MCF 10A (cell line): ENCODE measurements around the gene KCTD16. TPM values are rescaled to one million over a fixed set of nuclear protein-coding genes. Genes with fewer than 3 reads are reported as not detected.

Experiments used
- BruUV-seq: library from RNA; stranded (reverse); fragments of 400-500 nt; replicated peaks from 2 replicates; lab custom pipeline; 2021; lab: Mats Ljungman, UMichigan
- CTCF ChIA-PET: fragments of 300-600 bp; sonication (Branson Sonifier 250); formaldehyde crosslinking; extraction: SDS; loops from one replicate; lab custom pipeline; 2021; ENCODE audit warnings: antibody characterized with exemption, inconsistent platforms; lab: Yijun Ruan, JAX
- POLR2A ChIA-PET: fragments of 300-600, 350-650 bp; sonication (Branson Sonifier 250); formaldehyde crosslinking; extraction: SDS; loops from one replicate; lab custom pipeline; 2020; ENCODE audit warnings: antibody characterized with exemption, inconsistent platforms; lab: Yijun Ruan, JAX
- DNase-seq: peaks from one replicate; pipeline ENCODE4 v3.0.0-alpha.2; 2018; ENCODE audit not compliant: unreplicated experiment
- H3K27ac Mint-ChIP-seq: one replicate; pipeline ENCODE4 v1.8.0; 2022; ENCODE audit warnings: mild to moderate bottlenecking, low read depth, mixed read lengths; ENCODE audit not compliant: unreplicated experiment
- H3K27me3 Mint-ChIP-seq: one replicate; pipeline ENCODE4 v1.8.0; 2022; ENCODE audit warnings: mixed read lengths; ENCODE audit not compliant: insufficient read depth, unreplicated experiment
- H3K36me3 Mint-ChIP-seq: one replicate; pipeline ENCODE4 v1.8.0; 2022; ENCODE audit warnings: mild to moderate bottlenecking, moderate library complexity, mixed read lengths; ENCODE audit not compliant: insufficient read depth, unreplicated experiment
- H3K4me1 Mint-ChIP-seq: one replicate; pipeline ENCODE4 v1.8.0; 2022; ENCODE audit warnings: mixed read lengths; ENCODE audit not compliant: insufficient read depth, unreplicated experiment
- H3K4me3 Mint-ChIP-seq: one replicate; pipeline ENCODE4 v1.8.0; 2022; ENCODE audit warnings: mild to moderate bottlenecking, moderate library complexity, mixed read lengths; ENCODE audit not compliant: unreplicated experiment
- H3K9me3 Mint-ChIP-seq: one replicate; pipeline ENCODE4 v1.8.0; 2022; ENCODE audit warnings: mixed read lengths; ENCODE audit not compliant: unreplicated experiment
- intact Hi-C: fragments of 100-400 bp; cut with micrococcal nuclease; formaldehyde crosslinking; loops from 2 replicates; pipeline ENCODE4 v1.14.1; 2022
- total RNA-seq: library from RNA; stranded (reverse); gene quantifications from 2 replicates; pipeline ENCODE4 v1.2.3, GENCODE V29; 2022
- TF ChIP-seq, protein P1 (sequence below): fragments of 200-600 bp; IDR thresholded peaks from one replicate; pipeline ENCODE4 v1.8.0; 2022; ENCODE audit warnings: antibody characterized with exemption, mild to moderate bottlenecking; ENCODE audit not compliant: unreplicated experiment

KCTD16 gene
- total RNA-seq, 1 experiment from 2014 or later: 0.16 TPM

DNA sequence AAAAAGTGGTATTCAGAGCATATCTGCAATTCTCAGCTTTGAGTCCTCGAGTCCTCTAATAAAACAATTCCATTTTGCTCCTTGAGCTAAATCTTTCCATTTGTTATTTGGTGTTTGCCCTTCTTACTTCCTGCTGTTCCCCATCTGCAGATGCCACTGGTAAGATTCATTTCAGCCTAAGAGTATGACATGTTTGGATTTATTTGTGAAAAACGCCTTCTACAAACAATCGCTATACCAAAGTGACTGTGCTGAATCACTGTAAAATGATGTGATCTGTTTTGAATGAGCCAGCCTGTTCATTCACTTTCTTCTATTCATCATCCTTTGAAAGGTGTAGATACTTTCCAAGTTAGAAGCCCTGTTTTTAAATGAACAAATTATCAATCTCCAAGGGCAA, 27.7 kb downstream of the KCTD16 start:
- H3K4me3 Mint-ChIP-seq: no peak overlapping the region
- ChIA-PET POLR2A (interaction anchor here (0.6 kb wide), 1 partner anchor 1047 kb away, joined by 3 read pairs; no protein-coding TSS in a partner anchor), CTCF (interaction anchor here (0.7 to 1.5 kb wide), 6 partner anchors 8 to 1690 kb away, joined by 3 to 7 read pairs (median 4); no protein-coding TSS in a partner anchor)
- H3K4me1 Mint-ChIP-seq: peaks cover 21% of the 10 kb centered on the region
- H3K9me3 Mint-ChIP-seq: no peaks in the 10 kb centered on the region
- intact Hi-C loops: no loop called here
- no TSS peak for BruUV-seq
- TF ChIP-seq, protein P1, sequence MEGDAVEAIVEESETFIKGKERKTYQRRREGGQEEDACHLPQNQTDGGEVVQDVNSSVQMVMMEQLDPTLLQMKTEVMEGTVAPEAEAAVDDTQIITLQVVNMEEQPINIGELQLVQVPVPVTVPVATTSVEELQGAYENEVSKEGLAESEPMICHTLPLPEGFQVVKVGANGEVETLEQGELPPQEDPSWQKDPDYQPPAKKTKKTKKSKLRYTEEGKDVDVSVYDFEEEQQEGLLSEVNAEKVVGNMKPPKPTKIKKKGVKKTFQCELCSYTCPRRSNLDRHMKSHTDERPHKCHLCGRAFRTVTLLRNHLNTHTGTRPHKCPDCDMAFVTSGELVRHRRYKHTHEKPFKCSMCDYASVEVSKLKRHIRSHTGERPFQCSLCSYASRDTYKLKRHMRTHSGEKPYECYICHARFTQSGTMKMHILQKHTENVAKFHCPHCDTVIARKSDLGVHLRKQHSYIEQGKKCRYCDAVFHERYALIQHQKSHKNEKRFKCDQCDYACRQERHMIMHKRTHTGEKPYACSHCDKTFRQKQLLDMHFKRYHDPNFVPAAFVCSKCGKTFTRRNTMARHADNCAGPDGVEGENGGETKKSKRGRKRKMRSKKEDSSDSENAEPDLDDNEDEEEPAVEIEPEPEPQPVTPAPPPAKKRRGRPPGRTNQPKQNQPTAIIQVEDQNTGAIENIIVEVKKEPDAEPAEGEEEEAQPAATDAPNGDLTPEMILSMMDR: no peak
- H3K36me3 Mint-ChIP-seq: no peaks in the 10 kb centered on the region
- no peak overlapping the region for H3K27ac Mint-ChIP-seq
- no peak for DNase-seq
- no peaks in the 10 kb centered on the region for H3K27me3 Mint-ChIP-seq

DNA sequence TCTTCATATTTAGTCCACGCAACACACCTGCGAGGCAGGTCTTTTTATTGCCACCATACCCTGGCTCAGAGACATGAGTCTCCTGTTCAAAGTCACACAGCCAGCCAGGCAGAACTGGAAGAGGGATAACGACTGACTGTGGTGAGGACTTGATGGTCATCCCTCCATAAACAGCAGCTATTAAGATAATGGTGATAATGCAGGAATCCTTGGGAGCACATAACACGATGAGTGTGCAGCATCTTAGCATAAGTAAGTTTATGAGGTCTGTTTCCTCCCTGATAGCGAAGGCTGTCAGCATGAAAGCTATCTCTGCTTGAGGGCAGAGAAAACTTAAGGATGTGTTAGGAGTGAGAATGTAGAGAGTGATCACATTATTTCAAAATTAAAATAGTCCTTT, 30.9 kb downstream of the KCTD16 start:
- no peaks in the 10 kb centered on the region for H3K36me3 Mint-ChIP-seq
- intact Hi-C loops: loop anchor here (5.0 kb wide), 4 partner anchors 266 to 1846 kb away; no protein-coding TSS in a partner anchor
- DNase-seq: no peak
- no peak overlapping the region for H3K4me3 Mint-ChIP-seq
- no peaks in the 10 kb centered on the region for H3K9me3 Mint-ChIP-seq
- CTCF ChIA-PET: interaction anchor here (0.6 to 1.5 kb wide), 6 partner anchors 186 to 1624 kb away, joined by 3 to 7 read pairs (median 3); no protein-coding TSS in a partner anchor
- TF ChIP-seq, protein P1: no peak
- H3K27ac Mint-ChIP-seq: no peak overlapping the region
- POLR2A ChIA-PET: interaction anchor here (0.7 kb wide), 1 partner anchor 966 kb away, joined by 3 read pairs; no protein-coding TSS in a partner anchor
- peaks cover 25% of the 10 kb centered on the region for H3K27me3 Mint-ChIP-seq
- BruUV-seq: no TSS peak
- H3K4me1 Mint-ChIP-seq: peaks cover 21% of the 10 kb centered on the region

DNA sequence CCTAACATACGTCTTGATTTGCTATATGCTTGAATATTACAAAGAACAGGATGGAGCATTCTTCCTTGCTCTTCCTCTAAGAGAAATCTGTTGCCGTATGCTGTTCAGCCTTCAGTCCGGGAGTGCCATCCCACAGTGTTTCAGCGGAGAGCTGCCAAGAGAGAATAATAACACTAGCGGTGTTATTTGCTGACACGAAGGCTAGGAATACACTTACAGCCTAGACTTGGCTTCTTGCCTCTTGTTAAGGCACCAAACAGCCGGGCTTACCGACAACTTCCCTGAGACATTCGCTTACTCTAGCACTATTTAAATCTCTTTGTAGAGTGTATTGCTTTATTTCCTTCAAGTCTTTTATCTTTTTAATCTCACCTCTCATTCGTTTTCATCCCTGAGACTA, 31.4 kb downstream of the KCTD16 start:
- TF ChIP-seq, protein P1: no peak
- intact Hi-C loops: loop anchor here (2.0 to 5.0 kb wide), 6 partner anchors 265 to 1845 kb away; no protein-coding TSS in a partner anchor
- no peak for DNase-seq
- ChIA-PET POLR2A (interaction anchor here (0.7 kb wide), 1 partner anchor 966 kb away, joined by 3 read pairs; no protein-coding TSS in a partner anchor), CTCF (interaction anchor here (0.5 to 1.5 kb wide), 6 partner anchors 186 to 1815 kb away, joined by 3 to 7 read pairs (median 3); no protein-coding TSS in a partner anchor)
- H3K27me3 Mint-ChIP-seq: peaks cover 30% of the 10 kb centered on the region
- H3K4me3 Mint-ChIP-seq: no peak overlapping the region
- no peaks in the 10 kb centered on the region for H3K9me3 Mint-ChIP-seq
- H3K4me1 Mint-ChIP-seq: peaks cover 21% of the 10 kb centered on the region
- H3K27ac Mint-ChIP-seq: no peak overlapping the region
- BruUV-seq: no TSS peak
- H3K36me3 Mint-ChIP-seq: no peaks in the 10 kb centered on the region

DNA sequence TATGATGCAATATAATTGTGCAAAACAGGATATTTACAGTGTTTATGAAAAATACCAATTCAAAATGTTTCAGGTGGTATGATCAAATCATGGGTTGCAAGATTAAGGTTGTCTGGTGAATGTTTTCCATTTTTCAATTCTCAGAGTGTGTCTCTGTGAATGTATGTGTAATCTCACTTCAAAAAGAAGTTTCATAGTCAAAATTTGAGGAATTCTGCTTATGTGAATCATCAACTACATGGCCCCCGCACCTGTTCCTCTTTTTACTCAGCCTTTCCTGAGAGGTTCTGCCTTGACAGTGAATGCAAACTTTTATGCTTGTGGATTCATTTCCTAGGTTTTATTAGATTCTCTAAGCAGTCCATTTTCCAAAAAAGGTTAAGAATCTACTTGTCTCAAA, 32.1 kb downstream of the KCTD16 start:
- Mint-ChIP-seq H3K9me3 (no peaks in the 10 kb centered on the region), H3K36me3 (no peaks in the 10 kb centered on the region), H3K27me3 (peaks cover 37% of the 10 kb centered on the region), H3K27ac (no peak overlapping the region), H3K4me1 (peaks cover 21% of the 10 kb centered on the region), H3K4me3 (no peak overlapping the region)
- ChIA-PET POLR2A (no interaction called here), CTCF (interaction anchor here (0.9 to 7.1 kb wide), 17 partner anchors 9 to 1928 kb away, joined by 3 to 92 read pairs (median 6); no protein-coding TSS in a partner anchor)
- intact Hi-C loops: loop anchor here (1.0 to 5.0 kb wide), 9 partner anchors 188 to 1845 kb away; no protein-coding TSS in a partner anchor
- BruUV-seq: no TSS peak
- no peak for DNase-seq
- TF ChIP-seq, protein P1: no peak
